PC-9 (cell line): ENCODE measurements around the gene TGDS. TPM values are rescaled to one million over a fixed set of nuclear protein-coding genes. Genes with fewer than 3 reads are reported as not detected.

Experiments
- BruUV-seq: library from RNA; stranded (reverse); fragments of 400-500 nt; replicated peaks from 2 replicates; lab custom pipeline; 2021; lab: Mats Ljungman, UMichigan
- CTCF ChIA-PET: fragments of 300-600 bp; sonication (Branson Sonifier 250); formaldehyde crosslinking; loops from one replicate; lab custom pipeline; 2022; ENCODE audit warnings: antibody characterized with exemption; lab: Charles Lee
- POLR2A ChIA-PET: fragments of 300-600 bp; sonication (Branson Sonifier 250); formaldehyde crosslinking; loops from one replicate; lab custom pipeline; 2022; ENCODE audit warnings: antibody characterized with exemption; ENCODE audit not compliant: unreplicated experiment; lab: Charles Lee
- DNase-seq, 2 experiments: peaks; one replicate each; pipeline versions ENCODE4 v3.0.0 to v3.0.0-alpha.2; 2015 to 2022; ENCODE audit warnings: mixed read lengths in 1 of 2
- H2AFZ ChIP-seq: fragments of 200-600 bp; sonication (generic); 2 replicates; pipeline ENCODE4 v1.8.1; 2017; ENCODE audit warnings: antibody characterized with exemption
- H3F3A ChIP-seq: fragments of 200-600 bp; sonication (generic); 2 replicates; pipeline ENCODE4 v1.8.1; 2017; ENCODE audit warnings: antibody characterized with exemption, mild to moderate bottlenecking, low read depth; ENCODE audit not compliant: insufficient read depth
- H3K27ac ChIP-seq: fragments of 200-600 bp; sonication (generic); 2 replicates; pipeline ENCODE4 v1.6.1; 2016; ENCODE audit warnings: mixed run types
- H3K27me3 ChIP-seq: fragments of 200-600 bp; sonication (generic); 2 replicates; pipeline ENCODE4 v1.6.1; 2016; ENCODE audit warnings: low read depth, mixed run types; ENCODE audit not compliant: insufficient read depth
- H3K36me3 ChIP-seq: fragments of 200-600 bp; sonication (generic); 2 replicates; pipeline ENCODE4 v1.6.1; 2016; ENCODE audit warnings: low read depth, mixed run types
- H3K4me1 ChIP-seq: fragments of 200-600 bp; sonication (generic); replicated peaks from 2 replicates; pipeline ENCODE4 v1.6.1; 2016; ENCODE audit warnings: mixed run types; ENCODE audit not compliant: insufficient read depth
- H3K4me2 ChIP-seq: fragments of 200-600 bp; sonication (generic); 2 replicates; pipeline ENCODE4 v1.6.1; 2017; ENCODE audit warnings: mixed run types
- H3K4me3 ChIP-seq: fragments of 200-600 bp; sonication (generic); 2 replicates; pipeline ENCODE4 v1.6.1; 2016; ENCODE audit warnings: mixed run types
- H3K79me2 ChIP-seq: fragments of 200-600 bp; sonication (generic); 2 replicates; pipeline ENCODE4 v1.6.1; 2017; ENCODE audit warnings: low read depth, mixed run types
- H3K9me2 ChIP-seq: fragments of 200-600 bp; sonication (generic); 2 replicates; pipeline ENCODE4 v1.8.1; 2017; ENCODE audit warnings: mild to moderate bottlenecking; ENCODE audit not compliant: insufficient read depth
- H3K9me3 ChIP-seq: fragments of 200-600 bp; sonication (generic); 2 replicates; pipeline ENCODE4 v1.8.1; 2016; ENCODE audit warnings: low read depth; ENCODE audit not compliant: insufficient read depth
- H4K20me1 ChIP-seq: fragments of 200-600 bp; sonication (generic); 2 replicates; pipeline ENCODE4 v1.8.1; 2017; ENCODE audit not compliant: insufficient read depth
- EZH2 ChIP-seq: fragments of 200-600 bp; sonication (generic); IDR thresholded peaks from 2 replicates; pipeline ENCODE4 v1.8.0; 2017; ENCODE audit warnings: antibody characterized with exemption, low read depth
- intact Hi-C: fragments of 100-400 bp; cut with micrococcal nuclease; formaldehyde crosslinking; loops from one replicate; pipeline ENCODE4 v1.10.0; 2022; ENCODE audit not compliant: unreplicated experiment
- total RNA-seq: library from RNA; stranded (reverse); gene quantifications from 2 replicates; pipeline ENCODE4 v1.2.3, GENCODE V29; 2021
- TF ChIP-seq, protein P1 (sequence below): fragments of 200-600 bp; sonication (generic); conservative IDR thresholded peaks from 2 replicates; pipeline ENCODE4 v1.6.1; 2017; ENCODE audit warnings: mixed run types, antibody characterized with exemption, mild to moderate bottlenecking, moderate library complexity

TGDS gene
- total RNA-seq, 1 experiment from 2014 or later = 6.2 TPM

GRCh38 chr13:94550062-94550738, 45.8 kb downstream of the TGDS start:
- H3F3A ChIP-seq = peaks cover 32% of the 10 kb centered on the region
- intact Hi-C loops = no loop called here
- CTCF ChIA-PET = interaction anchor here (0.5 to 1.2 kb wide), 3 partner anchors 52 to 115 kb away, joined by 3 to 5 read pairs (median 4); no protein-coding TSS in a partner anchor

GRCh38 chr13:94549232-94550061, 46.5 kb downstream of the TGDS start:
- no peaks in the 10 kb centered on the region for H3K9me3 ChIP-seq
- H4K20me1 ChIP-seq = no peaks in the 10 kb centered on the region
- ChIA-PET CTCF (interaction anchor here (0.5 to 1.2 kb wide), 3 partner anchors 53 to 114 kb away, joined by 3 to 5 read pairs (median 4); no protein-coding TSS in a partner anchor), POLR2A (interaction anchor here (0.6 kb wide), 1 partner anchor 72 kb away, joined by 3 read pairs; no protein-coding TSS in a partner anchor)
- peaks cover 32% of the 10 kb centered on the region for H3F3A ChIP-seq
- intact Hi-C loops = loop anchor here (1.0 to 5.0 kb wide), 3 partner anchors 47 to 112 kb away; partner anchors contain the start of genes GPR180 and TGDS
- no peaks in the 10 kb centered on the region for H3K9me2 ChIP-seq
- peak overlapping the region; percentile 98 for H2AFZ ChIP-seq
- TF ChIP-seq EZH2 = no peak
- TF ChIP-seq, protein P1, sequence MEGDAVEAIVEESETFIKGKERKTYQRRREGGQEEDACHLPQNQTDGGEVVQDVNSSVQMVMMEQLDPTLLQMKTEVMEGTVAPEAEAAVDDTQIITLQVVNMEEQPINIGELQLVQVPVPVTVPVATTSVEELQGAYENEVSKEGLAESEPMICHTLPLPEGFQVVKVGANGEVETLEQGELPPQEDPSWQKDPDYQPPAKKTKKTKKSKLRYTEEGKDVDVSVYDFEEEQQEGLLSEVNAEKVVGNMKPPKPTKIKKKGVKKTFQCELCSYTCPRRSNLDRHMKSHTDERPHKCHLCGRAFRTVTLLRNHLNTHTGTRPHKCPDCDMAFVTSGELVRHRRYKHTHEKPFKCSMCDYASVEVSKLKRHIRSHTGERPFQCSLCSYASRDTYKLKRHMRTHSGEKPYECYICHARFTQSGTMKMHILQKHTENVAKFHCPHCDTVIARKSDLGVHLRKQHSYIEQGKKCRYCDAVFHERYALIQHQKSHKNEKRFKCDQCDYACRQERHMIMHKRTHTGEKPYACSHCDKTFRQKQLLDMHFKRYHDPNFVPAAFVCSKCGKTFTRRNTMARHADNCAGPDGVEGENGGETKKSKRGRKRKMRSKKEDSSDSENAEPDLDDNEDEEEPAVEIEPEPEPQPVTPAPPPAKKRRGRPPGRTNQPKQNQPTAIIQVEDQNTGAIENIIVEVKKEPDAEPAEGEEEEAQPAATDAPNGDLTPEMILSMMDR = 0 out of 2 replicates have a peak, but pooled peaks have one; percentile 23
- no peaks in the 10 kb centered on the region for H3K36me3 ChIP-seq
- H3K27ac ChIP-seq = peak overlapping the region; percentile 70
- peak; percentile 88 to 90 for DNase-seq
- no peaks in the 10 kb centered on the region for H3K79me2 ChIP-seq
- peaks cover 22% of the 10 kb centered on the region for H3K4me1 ChIP-seq
- H3K4me2 ChIP-seq = peak overlapping the region; percentile 99
- BruUV-seq = TSS peak; percentile 93
- H3K27me3 ChIP-seq = no peaks in the 10 kb centered on the region
- H3K4me3 ChIP-seq = peak overlapping the region; percentile 92

More at GRCh38 chr13:94550062-94550738, 45.8 kb downstream of the TGDS start:
- no peaks in the 10 kb centered on the region for H3K36me3 ChIP-seq
- no TSS peak for BruUV-seq
- peak overlapping the region; percentile 97 for H2AFZ ChIP-seq
- peak in 1 of 2 experiments; percentile 55 for DNase-seq
- peak overlapping the region; percentile 99 for H3K4me2 ChIP-seq
- peaks cover 22% of the 10 kb centered on the region for H3K4me1 ChIP-seq
- H3K79me2 ChIP-seq = no peaks in the 10 kb centered on the region
- H3K27ac ChIP-seq = peak overlapping the region; percentile 70
- H4K20me1 ChIP-seq = no peaks in the 10 kb centered on the region
- TF ChIP-seq EZH2 = no peak
- TF ChIP-seq, protein P1 = no peak
- no peaks in the 10 kb centered on the region for H3K9me2 ChIP-seq
- H3K27me3 ChIP-seq = no peaks in the 10 kb centered on the region
- H3K4me3 ChIP-seq = peak overlapping the region; percentile 92
- no peaks in the 10 kb centered on the region for H3K9me3 ChIP-seq
- POLR2A ChIA-PET = interaction anchor here (0.6 kb wide), 1 partner anchor 71 kb away, joined by 3 read pairs; no protein-coding TSS in a partner anchor

- BruUV-seq = no TSS peak
- Histone ChIP-seq H3K27ac (peak overlapping the region; percentile 70), H4K20me1 (no peaks in the 10 kb centered on the region), H3K79me2 (no peaks in the 10 kb centered on the region), H3K9me2 (no peaks in the 10 kb centered on the region), H3K36me3 (no peaks in the 10 kb centered on the region), H3K4me3 (peak overlapping the region; percentile 92), H3K4me2 (peak overlapping the region; percentile 99), H3K27me3 (no peaks in the 10 kb centered on the region), H3K9me3 (no peaks in the 10 kb centered on the region), H2AFZ (peak overlapping the region; percentile 98), H3F3A (peaks cover 32% of the 10 kb centered on the region), H3K4me1 (peaks cover 22% of the 10 kb centered on the region)
- no peak for TF ChIP-seq EZH2
- TF ChIP-seq, protein P1 = peak; percentile 44; the same call in 1 of the 2 replicates
- DNase-seq = no peak
- intact Hi-C loops = loop anchor here (1.0 to 5.0 kb wide), 3 partner anchors 47 to 112 kb away; partner anchors contain the start of genes GPR180 and TGDS
- ChIA-PET POLR2A (interaction anchor here (0.6 kb wide), 2 partner anchors 201 to 1128 kb away, joined by 3 read pairs; no protein-coding TSS in a partner anchor), CTCF (interaction anchor here (1.1 to 1.2 kb wide), 2 partner anchors 69 to 113 kb away, joined by 3 to 4 read pairs; no protein-coding TSS in a partner anchor)
Measured at GRCh38 chr13:94548821-94549231, 47.1 kb downstream of the TGDS start.
